Epithelial cell of proximal tubule (primary cell): ENCODE data around the gene RRH. TPM values are rescaled to one million over a fixed set of nuclear protein-coding genes. Genes with fewer than 3 reads are reported as not detected.
"Not testable (repeated sequence)": the region's sequence is repeated elsewhere in the genome, so short reads cannot be mapped to it uniquely, and the experiment has no call there.

Experiments
- DNase-seq: peaks from one replicate; pipeline ENCODE4 v3.0.0-alpha.2; 2011; ENCODE audit warnings: low read depth
- H3K4me3 ChIP-seq: 2 replicates; pipeline ENCODE4 v1.5.1; 2011; ENCODE audit warnings: low read depth, mild to moderate bottlenecking, low read length
- CTCF ChIP-seq: conservative IDR thresholded peaks from 2 replicates; pipeline ENCODE4 v1.5.1; 2012; ENCODE audit warnings: low read depth, mild to moderate bottlenecking, low read length
- total RNA-seq: library from RNA; depleted of rRNA; stranded (reverse); fragments of >200 nt; gene quantifications from 2 replicates; pipeline ENCODE4 v1.2.3, GENCODE V29; 2015

The RRH gene
- total RNA-seq, 1 donor from 2014 or later = not detected

GRCh38 chr4:109875106-109875505 lies 47.3 kb downstream of the RRH start:
- no peak overlapping the region for H3K4me3 ChIP-seq
- TF ChIP-seq CTCF = no peak
- DNase-seq = no peak

- not testable (repeated sequence) for H3K4me3 ChIP-seq, DNase-seq
These were observed 47.8 kb downstream of the RRH start for GRCh38 chr4:109875553-109875952.

- DNase-seq = no peak
- no peak for TF ChIP-seq CTCF
- H3K4me3 ChIP-seq = no peak overlapping the region
These were observed 49.0 kb downstream of the RRH start for GRCh38 chr4:109876634-109877265.

- TF ChIP-seq CTCF = no peak
- no peak overlapping the region for H3K4me3 ChIP-seq
- no peak for DNase-seq
These were observed 49.6 kb downstream of the RRH start for GRCh38 chr4:109877400-109877799.

GRCh38 chr4:109878355-109878754 lies 50.6 kb downstream of the RRH start:
- TF ChIP-seq CTCF = no peak

GRCh38 chr4:109879081-109879480 lies 51.3 kb downstream of the RRH start:
- no peak for DNase-seq
- H3K4me3 ChIP-seq = no peak overlapping the region
- no peak for TF ChIP-seq CTCF

More at GRCh38 chr4:109878355-109878754, 50.6 kb downstream of the RRH start:
- H3K4me3 ChIP-seq = no peak overlapping the region
- no peak for DNase-seq

GRCh38 chr4:109879636-109880314 lies 52.0 kb downstream of the RRH start:
- DNase-seq = no peak
- H3K4me3 ChIP-seq = no peak overlapping the region
- no peak for TF ChIP-seq CTCF
